SK-N-SH treated with all-trans-retinoic acid at 6 μM for 48 hours (cell line): ENCODE results near the gene ELFN1.

Experiments used
- SNAI2 ChIP-seq: fragments of 250-450 bp; sonication (Bioruptor Pico); IDR thresholded peaks from 2 replicates; pipeline ENCODE4 v1.5.0; 2020; ENCODE audit warnings: mild to moderate bottlenecking, moderate library complexity
- ZNF70 ChIP-seq: fragments of 450-650 bp; formaldehyde crosslinking; IDR thresholded peaks from 2 replicates; pipeline ENCODE4 v1.5.0; 2020; ENCODE audit warnings: mild to moderate bottlenecking, moderate library complexity

GRCh38 chr7:1763033-1763432 is 93.0 kb downstream of the ELFN1 start:
- TF ChIP-seq SNAI2 (CRISPR knock-in tag), result no peak
- no peak for TF ChIP-seq ZNF70 (CRISPR knock-in tag)
